Renal cortex interstitium (tissue), 11 donors: ENCODE data around the gene CCDC184. TPM values are rescaled to one million over a fixed set of nuclear protein-coding genes. Genes with fewer than 3 reads are reported as not detected.
"Not testable (repeated sequence)": the region's sequence is repeated elsewhere in the genome, so short reads cannot be mapped to it uniquely, and the experiment has no call there.

ENCODE experiments used
- DNase-seq, 11 donors: peaks; one replicate each; pipeline ENCODE4 v3.0.0-alpha.2; 2013; ENCODE audit warnings: low read depth in 9 of 11, low spot score in 4 of 11; ENCODE audit errors: extremely low read depth in 1 of 11
- polyA plus RNA-seq, 3 donors: library from polyadenylated mRNA; unstranded; fragments of 120-200 nt; gene quantifications; one replicate each; pipeline ENCODE4 v1.2.1, GENCODE V29; 2013; ENCODE audit not compliant: insufficient read length in 3 of 3

Gene CCDC184
- polyA plus RNA-seq, 3 donors = 0.42 to 0.67 (median 0.60) TPM

- peak; percentile 83 to 95 (median 93) for DNase-seq
Measured at GRCh38 chr12:48197971-48198671, 14.7 kb downstream of the CCDC184 start.

- DNase-seq = no peak
Measured at GRCh38 chr12:48198672-48198971, 15.2 kb downstream of the CCDC184 start.

GRCh38 chr12:48198985-48199384 is 15.5 kb downstream of the CCDC184 start:
- no peak for DNase-seq

GRCh38 chr12:48199774-48200221 is 16.4 kb downstream of the CCDC184 start:
- DNase-seq = peak in 1 of 11 donors; percentile 36

- DNase-seq = no peak
Measured at GRCh38 chr12:48201091-48201490, 17.6 kb downstream of the CCDC184 start.

- no peak for DNase-seq
Measured at GRCh38 chr12:48201516-48201915, 18.1 kb downstream of the CCDC184 start.

GRCh38 chr12:48202766-48203165 is 19.3 kb downstream of the CCDC184 start:
- DNase-seq = no peak

GRCh38 chr12:48203192-48203591 is 19.7 kb downstream of the CCDC184 start, which contains the start of gene OR10AD1:
Gene OR10AD1, minus strand, starts transcription at chr12:48203292. Its CDS starts 0 bp downstream, at chr12:48203292.
- no peak for DNase-seq

- not testable (repeated sequence) for DNase-seq
Measured at GRCh38 chr12:48209495-48209894, 26.1 kb downstream of the CCDC184 start.

GRCh38 chr12:48216785-48217184 is 33.3 kb downstream of the CCDC184 start:
- DNase-seq = no peak

GRCh38 chr12:48219631-48220030 is 36.2 kb downstream of the CCDC184 start:
- DNase-seq = no peak

- no peak for DNase-seq
Measured at GRCh38 chr12:48220701-48221100, 37.3 kb downstream of the CCDC184 start.

GRCh38 chr12:48221645-48222044 is 38.2 kb downstream of the CCDC184 start:
- no peak for DNase-seq

GRCh38 chr12:48224533-48224932 is 41.1 kb downstream of the CCDC184 start:
- DNase-seq = not testable (repeated sequence)

- not testable (repeated sequence) for DNase-seq
Measured at GRCh38 chr12:48231169-48231958, 47.9 kb downstream of the CCDC184 start.

Other genes with a start within 250 kb of the CCDC184 start
- 100 to 1,000 TPM; 122 to 132 (median 128) TPM for gene TMEM106C, start 220.0 kb upstream of the CCDC184 start, polyA plus RNA-seq
- gene COL2A1, start 179.2 kb upstream of the CCDC184 start, polyA plus RNA-seq = 10 to 100 TPM; 44.9 to 62.7 (median 46.4) TPM
- gene SENP1, start 77.6 kb upstream of the CCDC184 start, polyA plus RNA-seq = 10 to 100 TPM; 22.1 to 27.4 (median 23.5) TPM
- 100 to 1,000 TPM; 102 to 125 (median 111) TPM for gene PFKM, start 64.3 kb upstream of the CCDC184 start, polyA plus RNA-seq
- gene ASB8, start 26.1 kb upstream of the CCDC184 start, polyA plus RNA-seq = 10 to 100 TPM; 35.6 to 40.2 (median 39.0) TPM
- 1 to 10 TPM in 1 of 3 donors, under 1 TPM in 2; 0.19 to 1.1 (median 0.40) TPM for gene OR10AD1, start 19.6 kb downstream of the CCDC184 start, polyA plus RNA-seq
- gene ZNF641, start 167.3 kb downstream of the CCDC184 start, polyA plus RNA-seq = 10 to 100 TPM; 22.6 to 28.7 (median 25.5) TPM